Measurements from ENCODE around the gene SLC16A8. TPM values are rescaled to one million over a fixed set of nuclear protein-coding genes. Genes with fewer than 3 reads are reported as not detected.
A peak's percentile ranks its signal among the peaks of the same experiment; 100 is the strongest.

SLC16A8 gene
- not detected for total RNA-seq (2013)
- polyA plus RNA-seq (not detected), polyA minus RNA-seq (not detected in 2 replicates), total RNA-seq (0 to 0.15 (median 0) reads per million in 11 experiments)

- H3K4me1 ChIP-seq (ENCODE audit: control insufficient read depth in 1 of 2, insufficient read depth in 2 of 2, low read length in 2 of 2), result peaks cover 6 to 18% of the 10 kb centered on the region in 2 donors
- H4K20me1 ChIP-seq (ENCODE audit: insufficient read depth, low read length), result no peaks in the 10 kb centered on the region
- no peaks in the 10 kb centered on the region for H3K36me3 ChIP-seq (replicated peaks in 1 of 2; ENCODE audit: control insufficient read depth in 1 of 2, insufficient read depth in 2 of 2, low read length in 2 of 2)
- intact Hi-C loops (cut with micrococcal nuclease), result no loop called here
- H3K27ac ChIP-seq (ENCODE audit: low read depth in 1 of 2, low read length in 2 of 2), result no peak within 1 kb of the TSS
- DNase-seq, result no peak
- no peak within 1 kb of the TSS for H3K9ac ChIP-seq (ENCODE audit: insufficient read depth, low read length, poor library complexity, severe bottlenecking)
- no peaks in the 10 kb centered on the region for H3K79me2 ChIP-seq (ENCODE audit: insufficient read depth, low read length)
- 91% methylated on average over 10 of the region's 16 CpGs for WGBS (ENCODE audit: insufficient coverage)
- H3K4me3 Mint-ChIP-seq, result peak within 1 kb of the TSS in 1 of 2 donors; percentile 78
- H3K9me3 Mint-ChIP-seq, result peaks cover 0 to 8% (median 1%) of the 10 kb centered on the region in 7 donors
- H3K36me3 Mint-ChIP-seq, result peaks cover 0 to 4% of the 10 kb centered on the region in 2 donors
- no peaks in the 10 kb centered on the region for H3K9me3 ChIP-seq (replicated peaks in 1 of 2; ENCODE audit: control insufficient read depth in 1 of 2, insufficient read depth in 1 of 2, low read length in 2 of 2)
- H2AFZ ChIP-seq (ENCODE audit: insufficient read depth, low read depth, low read length, poor library complexity, severe bottlenecking), result no peak within 1 kb of the TSS
- H3K4me3 ChIP-seq (replicated peaks in 1 of 3; ENCODE audit: low read depth in 2 of 3, low read length in 3 of 3), result no peak within 1 kb of the TSS
- peaks cover 2% of the 10 kb centered on the region for H3K4me1 Mint-ChIP-seq
- H3K27me3 ChIP-seq (ENCODE audit: control insufficient read depth in 2 of 2, insufficient read depth in 2 of 2, low read length in 2 of 2), result peaks cover 9 to 51% of the 10 kb centered on the region in 2 donors
- no peak within 1 kb of the TSS for H3K4me2 ChIP-seq (replicated peaks; ENCODE audit: extremely low read depth, low read length, poor library complexity, severe bottlenecking)
- TF ChIP-seq CTCF (IDR thresholded peaks at IDR 0.05), result no peak
- H3K27ac Mint-ChIP-seq, result no peak within 1 kb of the TSS
- H3K27me3 Mint-ChIP-seq (ENCODE audit: low read depth in 3 of 3), result peaks cover 45 to 59% (median 55%) of the 10 kb centered on the region in 3 donors
Measured at GRCh38 chr22:38083931-38084631, at the start of gene SLC16A8. TSS of gene SLC16A8 (minus strand) at chr22:38084184. CDS start at chr22:38082873, 1,311 bp downstream.

- Mint-ChIP-seq H3K36me3 (peaks cover 13 to 28% of the 10 kb centered on the region in 2 donors), H3K4me1 (peaks cover 6% of the 10 kb centered on the region), H3K4me3 (no peak overlapping the region), H3K27me3 (ENCODE audit: low read depth in 3 of 3) (peaks cover 0 to 5% (median 0%) of the 10 kb centered on the region in 3 donors), H3K27ac (no peak overlapping the region), H3K9me3 (peaks cover 0 to 3% (median 0%) of the 10 kb centered on the region in 7 donors)
- no peak overlapping the region for H2AFZ ChIP-seq (ENCODE audit: insufficient read depth, low read depth, low read length, poor library complexity, severe bottlenecking)
- H3K9ac ChIP-seq (ENCODE audit: insufficient read depth, low read length, poor library complexity, severe bottlenecking), result no peak overlapping the region
- H3K27ac ChIP-seq (ENCODE audit: low read depth in 1 of 2, low read length in 2 of 2), result no peak overlapping the region
- H3K4me2 ChIP-seq (replicated peaks; ENCODE audit: extremely low read depth, low read length, poor library complexity, severe bottlenecking), result no peak overlapping the region
- intact Hi-C loops (cut with micrococcal nuclease), result no loop called here
- TF ChIP-seq CTCF (IDR thresholded peaks at IDR 0.05), result no peak
- no peaks in the 10 kb centered on the region for H3K27me3 ChIP-seq (ENCODE audit: control insufficient read depth in 2 of 2, insufficient read depth in 2 of 2, low read length in 2 of 2)
- H3K36me3 ChIP-seq (replicated peaks in 1 of 2; ENCODE audit: control insufficient read depth in 1 of 2, insufficient read depth in 2 of 2, low read length in 2 of 2), result no peaks in the 10 kb centered on the region
- WGBS (ENCODE audit: insufficient coverage), result no CpG with 5 or more reads among the region's 4 CpGs
- no peaks in the 10 kb centered on the region for H3K9me3 ChIP-seq (replicated peaks in 1 of 2; ENCODE audit: control insufficient read depth in 1 of 2, insufficient read depth in 1 of 2, low read length in 2 of 2)
- DNase-seq, result no peak
- H3K79me2 ChIP-seq (ENCODE audit: insufficient read depth, low read length), result no peaks in the 10 kb centered on the region
- H3K4me1 ChIP-seq (ENCODE audit: control insufficient read depth in 1 of 2, insufficient read depth in 2 of 2, low read length in 2 of 2), result no peaks in the 10 kb centered on the region
- no peaks in the 10 kb centered on the region for H4K20me1 ChIP-seq (ENCODE audit: insufficient read depth, low read length)
- H3K4me3 ChIP-seq (replicated peaks in 1 of 3; ENCODE audit: low read depth in 2 of 3, low read length in 3 of 3), result no peak overlapping the region
Measured at GRCh38 chr22:38133331-38133730, 49.3 kb upstream of the SLC16A8 start.
